ENCODE results near the gene DACT1.

- TF ChIP-seq POLR2A (IDR thresholded peaks at IDR 0.05; ENCODE audit: low read depth, low read length): no peak
- no peak for TF ChIP-seq POLR2AphosphoS5 (IDR thresholded peaks at IDR 0.05; ENCODE audit: low read depth, low read length)
- TF ChIP-seq POU2F2 (IDR thresholded peaks at IDR 0.05; ENCODE audit: low read depth, low read length): no peak
- no peak for TF ChIP-seq TAF1 (IDR thresholded peaks at IDR 0.05; ENCODE audit: low read depth, low read length)
- TF ChIP-seq SPI1 (IDR thresholded peaks at IDR 0.05; ENCODE audit: low read depth, low read length): no peak
These were observed 28.2 kb downstream of the DACT1 start for GRCh38 chr14:58665773-58666500.
